Psoas muscle (tissue), 8 donors: ENCODE data around the gene UBAC2. TPM values are rescaled to one million over a fixed set of nuclear protein-coding genes. Genes with fewer than 3 reads are reported as not detected.

Experiments used
- ATAC-seq, 4 donors: fragments of 200-7000 bp; cut with Tn5 transposase; one replicate each; pipeline ENCODE4 v1.9.1; 2020; ENCODE audit warnings: moderate library complexity in 3 of 4, mild to moderate bottlenecking in 2 of 4
- DNase-seq, 2 donors: peaks; one replicate each; pipeline ENCODE4 v3.0.0-alpha.2; 2020
- H3K27ac ChIP-seq: fragments of 200-600 bp; one replicate; pipeline ENCODE4 v1.8.0; 2022
- H3K27me3 ChIP-seq, 3 donors: fragments of 200-600 bp in 1 of 3; one replicate each; pipeline versions ENCODE4 v1.6.1 to v1.8.0; 2013 to 2022; ENCODE audit warnings: low read length in 2 of 3, mild to moderate bottlenecking in 2 of 3, moderate library complexity in 1 of 3; ENCODE audit not compliant: insufficient read depth in 3 of 3
- H3K36me3 ChIP-seq, 2 donors: fragments of 200-600 bp in 1 of 2; one replicate each; pipeline versions ENCODE4 v1.6.1 to v1.8.0; 2013 to 2022; ENCODE audit warnings: low read depth in 1 of 2, mild to moderate bottlenecking in 1 of 2, moderate library complexity in 1 of 2; ENCODE audit not compliant: insufficient read depth in 1 of 2
- H3K4me1 ChIP-seq: fragments of 200-600 bp; one replicate; pipeline ENCODE4 v1.8.0; 2022
- H3K4me3 ChIP-seq: fragments of 200-600 bp; one replicate; pipeline ENCODE4 v1.8.0; 2022; ENCODE audit warnings: mild to moderate bottlenecking
- H3K9me3 ChIP-seq: fragments of 200-600 bp; one replicate; pipeline ENCODE4 v1.8.0; 2022
- WGBS, 3 donors: extraction: QIAGEN DNeasy Blood & Tissue Kit; methylation state at CpG; one replicate each; pipeline versions ENCODE4 v1.1.6 to v1.1.7; 2013; 5-methylcytosine and 5-hydroxymethylcytosine counted together
- intact Hi-C, 2 donors: fragments of 100-400 bp; cut with DNase I; formaldehyde crosslinking; loops; one replicate each; pipeline versions ENCODE4 v1.11.0 to v1.14.2; 2022
- long read RNA-seq, 2 donors: library from polyadenylated mRNA; unstranded; transcript quantifications; one replicate each; pipeline ENCODE4 v2.0.0, GENCODE V29; 2021
- polyA plus RNA-seq, 3 donors: library from polyadenylated mRNA; stranded (reverse); fragments of 200-250 nt; gene quantifications; one replicate each; pipeline ENCODE4 v1.2.3, GENCODE V29; 2013
- total RNA-seq, 4 donors: library from RNA; stranded (reverse); fragmentation: NEBNext Ultra II Directional in 2 of 4; extraction: Animal tissue kit (Norgen Biotek cat#: 25700) in 2 of 4; gene quantifications; one replicate each; pipeline versions ENCODE4 v1.2.1 to v1.2.4, GENCODE V29; 2021 to 2023
- TF ChIP-seq, protein P1 (sequence below): fragments of 200-600 bp; IDR thresholded peaks from one replicate; pipeline ENCODE4 v1.8.0; 2022; ENCODE audit warnings: antibody characterized with exemption
- donor health status: healthy with polysubstance abuse.
- donor health status: DM: no; HTN: no; CAD: no; lungs with moderate emphysema.
- donor health status: Bipolar disorder and iron deficiency.
- donor health status: healthy.
- donor health status: DM: yes; HTN: yes; CAD: no.
- donor health status: DM: no; HTN: no; CAD: no.
- donor health status: DM: no; HTN: no; CAD: no.
- donor health status: DM: yes; HTN: yes; CAD: no.

UBAC2 gene, protein sequence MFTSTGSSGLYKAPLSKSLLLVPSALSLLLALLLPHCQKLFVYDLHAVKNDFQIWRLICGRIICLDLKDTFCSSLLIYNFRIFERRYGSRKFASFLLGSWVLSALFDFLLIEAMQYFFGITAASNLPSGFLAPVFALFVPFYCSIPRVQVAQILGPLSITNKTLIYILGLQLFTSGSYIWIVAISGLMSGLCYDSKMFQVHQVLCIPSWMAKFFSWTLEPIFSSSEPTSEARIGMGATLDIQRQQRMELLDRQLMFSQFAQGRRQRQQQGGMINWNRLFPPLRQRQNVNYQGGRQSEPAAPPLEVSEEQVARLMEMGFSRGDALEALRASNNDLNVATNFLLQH
- total RNA-seq, result 10 to 100 TPM; 65.1 to 79.2 (median 71.0) TPM
- polyA plus RNA-seq, result 10 to 100 TPM; 54.1 to 97.1 (median 71.7) TPM
- long read RNA-seq, donor 1, transcript UBAC2-203 (9 exons, 1,375 nt), result major isoform, 102 of 128 reads
- long read RNA-seq, donor 1, partial matches to known transcripts, result 3 of 128 reads
- long read RNA-seq, donor 1, other reads (novel, unspliced or antisense), result 23 of 128 reads
- long read RNA-seq, donor 2, transcript UBAC2-203 (9 exons, 1,375 nt), result major isoform, 199 of 278 reads
- long read RNA-seq, donor 2, partial matches to known transcripts, result 20 of 278 reads
- long read RNA-seq, donor 2, other reads (novel, unspliced or antisense), result 58 of 278 reads

DNA sequence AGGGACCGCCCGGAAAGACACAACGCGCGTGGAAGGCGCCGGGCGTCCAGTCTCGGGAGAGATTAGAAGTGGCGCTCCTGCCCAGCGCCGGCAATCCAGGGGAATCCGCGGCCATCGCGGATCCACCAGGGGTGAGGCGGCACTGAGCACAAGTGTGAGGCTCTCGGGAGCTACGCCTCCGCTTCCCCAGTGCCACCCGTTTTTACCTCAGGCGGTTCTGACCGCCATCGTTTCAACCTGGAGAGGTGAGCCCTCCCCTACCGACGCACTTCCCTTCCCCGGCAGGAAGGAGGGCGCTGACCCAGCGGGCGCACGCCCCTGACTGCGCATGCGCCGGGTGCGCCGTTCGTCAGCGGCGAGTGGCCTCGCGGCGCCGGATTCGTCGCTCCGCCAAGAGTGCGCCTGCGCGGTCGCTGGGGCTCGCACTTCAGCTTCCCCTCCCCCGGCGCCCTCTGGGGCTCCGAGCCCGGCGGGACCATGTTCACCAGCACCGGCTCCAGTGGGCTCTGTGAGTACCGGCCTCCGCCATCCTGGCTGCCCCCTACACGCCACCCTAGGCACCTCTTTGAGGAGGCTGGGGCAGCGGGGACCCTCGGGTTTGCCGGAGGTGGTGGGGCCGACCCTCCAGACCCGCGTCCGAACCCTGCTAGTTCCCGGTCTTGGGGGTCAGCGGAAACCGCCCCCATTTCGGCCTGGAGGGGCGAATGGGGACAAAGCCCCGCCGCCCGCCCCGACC, at the start of gene UBAC2:
Gene UBAC2 (plus strand): TSS at position 423 of the 736 bp plus-strand sequence. CDS start 55 bp downstream, at position 478.
- ATAC-seq, result peak; percentile 92 to 97 (median 94)
- TF ChIP-seq, protein P1, sequence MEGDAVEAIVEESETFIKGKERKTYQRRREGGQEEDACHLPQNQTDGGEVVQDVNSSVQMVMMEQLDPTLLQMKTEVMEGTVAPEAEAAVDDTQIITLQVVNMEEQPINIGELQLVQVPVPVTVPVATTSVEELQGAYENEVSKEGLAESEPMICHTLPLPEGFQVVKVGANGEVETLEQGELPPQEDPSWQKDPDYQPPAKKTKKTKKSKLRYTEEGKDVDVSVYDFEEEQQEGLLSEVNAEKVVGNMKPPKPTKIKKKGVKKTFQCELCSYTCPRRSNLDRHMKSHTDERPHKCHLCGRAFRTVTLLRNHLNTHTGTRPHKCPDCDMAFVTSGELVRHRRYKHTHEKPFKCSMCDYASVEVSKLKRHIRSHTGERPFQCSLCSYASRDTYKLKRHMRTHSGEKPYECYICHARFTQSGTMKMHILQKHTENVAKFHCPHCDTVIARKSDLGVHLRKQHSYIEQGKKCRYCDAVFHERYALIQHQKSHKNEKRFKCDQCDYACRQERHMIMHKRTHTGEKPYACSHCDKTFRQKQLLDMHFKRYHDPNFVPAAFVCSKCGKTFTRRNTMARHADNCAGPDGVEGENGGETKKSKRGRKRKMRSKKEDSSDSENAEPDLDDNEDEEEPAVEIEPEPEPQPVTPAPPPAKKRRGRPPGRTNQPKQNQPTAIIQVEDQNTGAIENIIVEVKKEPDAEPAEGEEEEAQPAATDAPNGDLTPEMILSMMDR, result no peak
- 0 to 1% (median 0%) methylated on average over 67 to 76 of the region's 76 CpGs for WGBS, 3 donors
- H3K4me3 ChIP-seq, result peak within 1 kb of the TSS; percentile 87
- H3K27ac ChIP-seq, result peak within 1 kb of the TSS; percentile 94
- H3K4me1 ChIP-seq, result peaks cover 26% of the 10 kb centered on the region
- no peaks in the 10 kb centered on the region for H3K9me3 ChIP-seq
- H3K36me3 ChIP-seq, result no peaks in the 10 kb centered on the region
- peak; percentile 97 to 98 for DNase-seq
- H3K27me3 ChIP-seq, result no peaks in the 10 kb centered on the region
- intact Hi-C loops, result loop anchor here (2.0 to 5.0 kb wide), 3 partner anchors 16 to 108 kb away; no protein-coding TSS in a partner anchor

- Histone ChIP-seq H3K9me3 (no peaks in the 10 kb centered on the region), H3K27ac (no peak overlapping the region), H3K4me1 (no peaks in the 10 kb centered on the region), H3K36me3 (no peaks in the 10 kb centered on the region), H3K27me3 (no peaks in the 10 kb centered on the region), H3K4me3 (no peak overlapping the region)
- DNase-seq (no peak), ATAC-seq (no peak)
- intact Hi-C loops, result no loop called here
- TF ChIP-seq, protein P1, result no peak
- 73 to 77% (median 75%) methylated on average over 4 of the region's 4 CpGs for WGBS, 3 donors
Observed at GRCh38 chr13:99151516-99151915, 49.1 kb upstream of the UBAC2 start.

- ATAC-seq (no peak), DNase-seq (no peak)
- Histone ChIP-seq H3K4me3 (no peak overlapping the region), H3K36me3 (no peaks in the 10 kb centered on the region), H3K27me3 (peaks cover 0 to 5% (median 0%) of the 10 kb centered on the region in 3 donors), H3K9me3 (no peaks in the 10 kb centered on the region), H3K4me1 (no peaks in the 10 kb centered on the region), H3K27ac (no peak overlapping the region)
- 90 to 97% (median 96%) methylated on average over 1 of the region's 1 CpG for WGBS, 3 donors
- intact Hi-C loops, result no loop called here
- TF ChIP-seq, protein P1, result no peak
Observed at GRCh38 chr13:99153219-99153618, 47.4 kb upstream of the UBAC2 start.

DNA sequence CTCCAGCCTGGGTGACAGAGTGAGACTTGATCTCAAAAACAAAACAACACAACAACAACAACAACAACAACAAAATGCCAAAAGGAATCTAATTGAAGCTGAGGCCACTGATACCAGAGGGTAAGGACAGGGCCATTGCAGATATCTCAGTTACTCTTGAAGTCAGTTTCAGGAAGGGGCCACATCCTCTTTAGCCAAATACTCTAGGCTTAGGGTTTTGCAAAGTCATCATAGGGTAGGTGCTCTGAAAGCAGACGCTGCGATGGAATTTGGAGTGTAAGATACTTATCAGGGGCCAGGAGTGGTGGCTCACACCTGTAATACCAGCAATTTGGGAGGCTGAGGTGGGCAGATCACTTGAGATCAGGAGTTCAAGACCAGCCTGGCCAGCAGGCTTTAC, 46.6 kb upstream of the UBAC2 start:
- intact Hi-C loops, result no loop called here

More for the DNA sequence above, 46.6 kb upstream of the UBAC2 start:
- Histone ChIP-seq H3K4me3 (no peak overlapping the region), H3K27me3 (peaks cover 0 to 12% (median 0%) of the 10 kb centered on the region in 3 donors), H3K27ac (no peak overlapping the region), H3K9me3 (no peaks in the 10 kb centered on the region), H3K4me1 (no peaks in the 10 kb centered on the region), H3K36me3 (no peaks in the 10 kb centered on the region)
- no peak for DNase-seq
- 92 to 96% (median 94%) methylated on average over 2 of the region's 2 CpGs for WGBS, 3 donors
- TF ChIP-seq, protein P1, result no peak
- ATAC-seq, result no peak
